Heart left ventricle (tissue), 13 donors: ENCODE results near the gene PYROXD2.

ENCODE experiments used
- CTCF ChIP-seq, 12 donors: fragments of 200-600 bp; sonication (generic) in 4 of 12; IDR thresholded peaks; one replicate each; pipeline versions ENCODE4 v1.5.0 to v1.8.0; 2018 to 2022; ENCODE audit warnings: antibody characterized with exemption in 12 of 12, mild to moderate bottlenecking in 5 of 12
- POLR2A ChIP-seq, 2 donors: fragments of 450-650 bp; IDR thresholded peaks; one replicate each; pipeline ENCODE4 v1.6.1; 2017; ENCODE audit warnings: antibody characterized with exemption in 2 of 2, mild to moderate bottlenecking in 2 of 2, moderate library complexity in 2 of 2
- donor health status: ischemic (EF 13 %, LVEDD 7.1; RV severe dilation, severe dysfunction).
- donor health status: DM: no; HTN: yes; CAD: no.
- donor health status: DM: no; HTN: no; CAD: no.
- donor health status: ischemic (EF 25% LVEDD 6.9; RV normal size, moderate dysfunction).
- donor health status: ischemic (EF 25% LVEDD 5.7; RV mildly dilated, moderate dysfunction).
- donor health status: ischemic (EF 35%, LVEDD 5.7; RV mildly dilated, moderate dysfunction).
- donor health status: nonischemic (EF 11% LVEDD 7.7; RV severe dilation, severe dysfunction).
- donor health status: DM: yes; HTN: yes; CAD: no.
- donor health status: PGD.
- donor health status: ischemic (EF 29% LVEDD 5.4; RV normal size, mild dysfunction).
- donor health status: nonischemic (EF 23%, LVEDD 6.1; RV moderate dilation, normal function).

DNA sequence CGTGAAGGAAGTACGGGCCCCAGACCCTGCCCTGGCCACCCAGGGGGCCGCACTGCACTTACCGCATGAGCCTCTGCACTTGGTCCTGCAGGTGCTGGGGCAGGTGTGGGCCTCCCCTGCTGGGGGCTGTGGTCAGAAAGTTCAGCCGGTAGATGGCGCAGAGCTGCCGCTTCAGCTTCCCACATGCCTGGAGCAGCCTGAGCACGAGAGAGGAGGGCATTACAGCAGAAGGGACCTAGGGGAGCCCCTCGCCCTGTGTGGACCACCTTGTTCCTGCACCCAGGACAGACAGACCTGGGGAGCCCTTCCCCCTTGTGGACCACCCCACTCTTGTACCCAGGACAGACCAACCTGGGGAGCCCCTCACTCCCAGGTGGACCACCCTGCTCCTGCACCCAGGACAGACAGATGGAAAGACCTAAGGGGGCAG is 8.7 kb upstream of the PYROXD2 start:
- TF ChIP-seq CTCF (IDR thresholded peaks at IDR 0.05) = peak in 5 of 12 donors; percentile 21 to 34 (median 23)
- TF ChIP-seq POLR2A (IDR thresholded peaks at IDR 0.05) = no peak
